Measurements from ENCODE around the gene ESRRB. TPM values are rescaled to one million over a fixed set of nuclear protein-coding genes. Genes with fewer than 3 reads are reported as not detected.

ESRRB gene
- total RNA-seq, 1 donor from 2014 or later = 0.15 TPM

GRCh38 chr14:76337635-76338545, 38.0 kb upstream of the ESRRB start:
- no peaks in the 10 kb centered on the region for H3K36me3 Mint-ChIP-seq (ENCODE audit: low read depth)
- no peaks in the 10 kb centered on the region for H3K4me1 Mint-ChIP-seq (ENCODE audit: low read depth)
- H3K4me3 Mint-ChIP-seq (ENCODE audit: unreplicated experiment) = no peak overlapping the region
- no peak overlapping the region for H3K27ac Mint-ChIP-seq (ENCODE audit: unreplicated experiment)
- no peaks in the 10 kb centered on the region for H3K9me3 Mint-ChIP-seq (ENCODE audit: low read depth)
- H3K27me3 Mint-ChIP-seq (ENCODE audit: low read depth) = peaks cover 15% of the 10 kb centered on the region
- no peak for TF ChIP-seq CTCF (IDR thresholded peaks at IDR 0.05)
- DNase-seq (ENCODE audit: low spot score) = no peak

GRCh38 chr14:76339728-76340615, 36.0 kb upstream of the ESRRB start:
- Mint-ChIP-seq H3K27me3 (ENCODE audit: low read depth) (peaks cover 15% of the 10 kb centered on the region), H3K36me3 (ENCODE audit: low read depth) (no peaks in the 10 kb centered on the region), H3K27ac (ENCODE audit: unreplicated experiment) (no peak overlapping the region), H3K4me3 (ENCODE audit: unreplicated experiment) (no peak overlapping the region), H3K9me3 (ENCODE audit: low read depth) (peaks cover 4% of the 10 kb centered on the region), H3K4me1 (ENCODE audit: low read depth) (no peaks in the 10 kb centered on the region)
- no peak for TF ChIP-seq CTCF (IDR thresholded peaks at IDR 0.05)
- no peak for DNase-seq (ENCODE audit: low spot score)

- peaks cover 4% of the 10 kb centered on the region for H3K9me3 Mint-ChIP-seq (ENCODE audit: low read depth)
Observed at GRCh38 chr14:76343386-76343785, 32.6 kb upstream of the ESRRB start.

GRCh38 chr14:76346391-76347160, 29.4 kb upstream of the ESRRB start:
- Mint-ChIP-seq H3K27me3 (ENCODE audit: low read depth) (peaks cover 7% of the 10 kb centered on the region), H3K4me3 (ENCODE audit: unreplicated experiment) (no peak overlapping the region), H3K27ac (ENCODE audit: unreplicated experiment) (no peak overlapping the region), H3K4me1 (ENCODE audit: low read depth) (peaks cover 10% of the 10 kb centered on the region), H3K9me3 (ENCODE audit: low read depth) (peaks cover 4% of the 10 kb centered on the region), H3K36me3 (ENCODE audit: low read depth) (no peaks in the 10 kb centered on the region)
- no peak for DNase-seq (ENCODE audit: low spot score)
- TF ChIP-seq CTCF (IDR thresholded peaks at IDR 0.05) = no peak

More at GRCh38 chr14:76343386-76343785, 32.6 kb upstream of the ESRRB start:
- Mint-ChIP-seq H3K36me3 (ENCODE audit: low read depth) (no peaks in the 10 kb centered on the region), H3K27me3 (ENCODE audit: low read depth) (peaks cover 11% of the 10 kb centered on the region), H3K4me3 (ENCODE audit: unreplicated experiment) (no peak overlapping the region), H3K27ac (ENCODE audit: unreplicated experiment) (no peak overlapping the region), H3K4me1 (ENCODE audit: low read depth) (no peaks in the 10 kb centered on the region)
- DNase-seq (ENCODE audit: low spot score) = no peak
- no peak for TF ChIP-seq CTCF (IDR thresholded peaks at IDR 0.05)

Data from chondrocyte (in vitro differentiated cells).